GM21786 (cell line): ENCODE data around the gene RGN.
"Not testable (repeated sequence)": the region's sequence is repeated elsewhere in the genome, so short reads cannot be mapped to it uniquely, and the experiment has no call there.

Experiments
- ATAC-seq: cut with Tn5 transposase; IDR thresholded peaks from one replicate; pipeline ENCODE4 v1.9.1; 2021; ENCODE audit not compliant: unreplicated experiment

RGN gene

DNA sequence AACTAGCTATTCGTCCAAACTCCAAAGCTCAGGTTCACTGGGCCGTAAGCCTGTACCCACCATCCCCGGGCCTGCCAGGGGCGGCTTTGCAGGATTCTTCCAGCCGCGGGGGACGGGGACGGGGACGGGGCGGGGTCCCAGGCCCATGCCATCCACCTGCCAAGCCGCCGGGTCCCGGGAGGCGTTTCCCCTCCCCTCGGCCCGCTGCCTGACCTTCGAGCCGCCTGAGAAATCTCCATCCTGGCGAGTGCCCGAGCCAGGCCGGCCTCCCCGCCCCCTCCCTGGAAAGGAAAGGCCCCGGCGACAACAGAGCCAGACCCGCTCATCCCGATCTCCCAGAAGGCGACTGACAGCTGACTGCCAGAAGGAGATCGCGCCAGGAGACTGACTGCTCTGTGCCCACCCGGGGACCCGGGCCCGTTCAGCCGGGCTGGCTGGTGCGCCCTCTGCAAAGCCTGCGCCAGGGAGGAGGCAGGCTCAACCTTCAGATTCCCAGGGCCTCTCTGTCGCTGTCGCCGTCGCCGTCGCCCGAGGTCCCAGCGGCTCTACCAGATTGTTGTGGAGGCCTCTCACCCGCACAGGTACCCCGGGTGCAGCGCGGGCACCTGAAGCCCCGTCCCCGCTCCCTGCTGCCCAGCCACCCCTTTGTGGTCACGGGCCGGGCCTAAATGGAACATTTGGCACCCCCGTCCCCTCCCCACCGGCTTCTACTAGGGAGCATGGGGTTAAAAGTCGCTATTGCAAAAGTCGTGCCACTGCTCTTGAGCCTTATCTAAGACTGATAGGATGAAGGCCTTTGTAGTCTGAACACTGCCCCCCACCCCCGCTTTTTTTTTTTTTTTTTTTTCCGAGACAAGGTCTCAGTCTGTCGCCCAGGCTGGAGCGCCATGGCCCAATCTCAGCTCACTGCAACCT lies at the start of gene RGN:
TSS of gene RGN (plus strand) at position 315 of the 915 bp plus-strand sequence. CDS start 2,702 bp downstream, outside the sequence.
- no peak for ATAC-seq

DNA sequence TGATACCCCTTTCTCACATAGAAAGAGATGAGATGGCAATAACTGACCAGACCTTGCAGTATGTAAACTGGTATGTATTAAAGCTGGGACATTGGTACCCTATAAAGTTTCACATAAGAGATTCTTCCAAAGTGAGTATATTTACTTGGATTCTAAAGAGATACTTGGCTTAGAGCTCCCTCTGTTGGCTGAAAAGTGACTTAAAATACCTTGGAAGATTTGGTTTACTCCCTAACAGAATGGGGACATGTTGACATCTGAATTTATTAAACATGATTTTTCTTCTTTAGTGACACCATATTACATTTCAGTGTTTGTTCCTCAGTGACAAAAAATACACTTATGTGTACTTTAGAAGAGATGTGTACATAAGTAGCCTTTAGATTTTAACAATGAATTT lies 47.9 kb upstream of the RGN start:
- ATAC-seq = no peak

DNA sequence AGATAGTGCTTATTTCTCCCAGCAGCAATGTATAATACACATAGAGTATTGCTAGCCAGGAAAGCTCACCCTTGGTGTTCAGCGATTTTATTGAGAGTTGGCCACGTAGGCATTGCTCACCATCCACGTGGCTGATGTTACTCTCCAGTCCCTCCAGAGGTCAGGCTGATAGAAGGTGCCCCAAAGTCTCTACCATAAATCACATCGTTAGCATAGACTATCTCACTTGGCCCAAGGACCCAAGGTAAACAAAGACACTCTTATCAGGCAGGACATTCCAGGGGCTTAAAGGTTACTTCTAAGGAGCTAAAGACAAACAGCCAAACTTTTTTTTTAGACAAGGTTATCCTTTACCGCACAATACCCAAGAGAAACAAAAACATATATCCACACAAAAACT lies 30.3 kb upstream of the RGN start:
- ATAC-seq = no peak

DNA sequence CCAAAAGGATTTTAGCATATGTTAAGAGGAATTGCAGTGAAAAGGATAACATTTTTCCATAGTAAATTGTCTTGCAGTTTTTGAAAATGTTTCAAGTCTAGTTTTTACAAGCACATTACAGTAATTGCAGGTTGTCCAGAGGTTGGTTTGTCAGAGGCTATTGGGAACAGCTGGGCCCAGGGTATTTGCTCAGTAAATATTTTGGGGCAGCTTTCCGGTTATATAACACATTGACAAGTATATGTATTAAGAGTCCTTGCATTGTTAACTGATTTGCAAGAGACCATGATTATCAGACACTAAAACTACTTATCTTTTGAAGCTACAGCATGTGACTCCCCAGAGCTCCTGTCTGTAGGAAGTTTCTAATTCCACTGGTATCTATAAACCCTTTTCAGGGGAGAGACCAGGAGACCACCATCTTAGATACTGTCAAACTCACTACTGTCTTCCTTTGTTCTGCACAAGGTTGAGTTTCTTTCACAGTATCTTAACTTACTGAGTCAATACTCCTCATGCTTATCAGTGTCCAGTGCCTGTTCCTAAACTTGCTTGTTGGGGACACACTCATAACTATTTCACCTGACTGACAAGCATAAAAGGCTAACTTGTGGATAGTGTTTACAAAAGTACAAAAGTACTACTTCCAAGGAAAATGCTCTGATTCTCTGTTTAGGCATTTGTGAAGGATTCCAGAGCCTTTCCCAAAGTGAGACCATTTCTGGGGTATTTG lies 18.9 kb upstream of the RGN start:
- ATAC-seq = no peak

DNA sequence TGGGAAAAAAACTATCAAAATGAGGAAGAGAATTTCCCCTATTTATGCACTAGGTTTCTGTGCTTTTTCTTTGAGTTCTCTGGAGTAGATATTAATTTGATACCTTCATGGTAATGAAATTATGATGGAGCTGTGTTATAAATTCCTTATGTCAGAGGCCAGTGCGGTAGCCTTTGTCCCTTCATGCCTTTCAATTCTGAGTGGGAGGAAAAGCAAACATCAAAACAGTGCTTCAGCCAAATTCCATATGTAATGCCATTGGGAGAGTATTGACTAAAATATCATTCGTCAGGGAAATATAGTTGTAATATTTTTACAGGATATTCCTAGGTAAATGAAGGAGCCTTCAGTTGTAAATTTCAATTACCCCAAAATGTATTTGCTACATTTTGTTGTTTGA lies 17.5 kb upstream of the RGN start:
- ATAC-seq = no peak

DNA sequence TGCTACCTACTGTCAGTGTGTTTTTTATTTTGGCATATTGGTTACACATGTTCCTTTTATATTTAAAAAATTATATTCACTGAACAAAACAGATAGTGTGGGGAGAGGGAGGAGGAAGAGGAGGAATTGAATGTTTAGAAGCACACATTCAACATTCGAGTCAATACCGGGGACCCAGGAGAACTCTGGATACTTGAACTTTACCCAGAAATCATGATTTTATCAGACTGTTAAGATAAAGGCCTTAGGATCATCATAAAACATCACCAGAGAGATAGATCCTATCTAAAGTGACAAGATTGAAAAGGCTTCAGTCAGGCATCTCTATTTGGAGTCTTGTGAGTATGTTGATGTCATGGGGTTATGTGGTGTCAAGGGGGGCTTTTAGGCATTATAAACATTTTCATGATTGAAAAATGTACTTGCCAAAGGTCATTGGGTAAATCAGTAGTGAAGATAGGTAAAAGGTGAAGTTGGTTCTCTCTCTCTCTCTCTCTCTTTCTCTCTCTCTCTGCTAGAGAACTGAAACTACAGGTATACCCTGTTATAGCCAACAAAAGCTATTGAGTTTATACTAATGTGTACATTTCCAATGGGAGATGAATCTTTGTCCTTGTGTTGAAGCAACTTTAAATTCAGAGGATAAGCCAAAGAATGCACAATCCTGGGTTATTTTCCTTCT lies 16.9 kb upstream of the RGN start:
- no peak for ATAC-seq

DNA sequence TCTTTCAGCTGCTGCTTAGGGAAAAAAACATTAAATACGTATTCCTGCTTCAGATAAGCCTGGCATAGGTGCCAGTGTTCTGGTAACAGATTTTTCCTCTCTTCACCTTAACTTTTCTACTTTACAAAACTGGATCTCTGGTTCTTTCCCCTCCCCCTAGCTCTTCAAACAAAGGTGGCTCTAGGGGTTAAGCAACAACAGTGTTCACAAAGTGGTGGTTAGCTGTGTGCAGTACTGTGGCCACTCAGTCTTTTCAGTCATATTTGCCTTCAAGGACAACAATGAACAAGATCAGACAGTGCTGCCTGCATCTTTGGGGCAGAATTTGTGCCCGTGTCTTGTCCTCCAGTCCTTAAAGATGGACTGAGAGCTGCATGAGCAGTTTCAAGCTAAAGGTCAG lies 15.1 kb upstream of the RGN start:
- no peak for ATAC-seq

DNA sequence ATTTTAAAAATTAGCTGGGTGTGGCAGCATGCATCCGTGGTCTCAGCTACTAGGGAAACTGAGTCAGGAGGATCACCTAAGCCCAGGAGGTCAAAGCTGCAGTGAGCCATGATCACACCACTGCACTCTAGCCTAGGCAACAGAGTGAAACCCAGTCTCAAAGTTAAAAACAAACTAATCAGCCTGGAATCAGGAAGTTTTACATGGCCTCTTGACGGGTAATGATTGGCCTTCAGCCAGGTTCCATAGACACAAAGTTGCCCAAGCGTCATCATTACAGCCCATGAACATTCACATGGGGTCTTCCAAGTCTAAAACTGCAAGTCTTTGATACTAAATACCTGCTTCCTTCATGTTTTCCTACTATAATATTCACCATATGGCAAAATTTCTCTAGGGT lies 10.0 kb upstream of the RGN start:
- ATAC-seq = no peak

DNA sequence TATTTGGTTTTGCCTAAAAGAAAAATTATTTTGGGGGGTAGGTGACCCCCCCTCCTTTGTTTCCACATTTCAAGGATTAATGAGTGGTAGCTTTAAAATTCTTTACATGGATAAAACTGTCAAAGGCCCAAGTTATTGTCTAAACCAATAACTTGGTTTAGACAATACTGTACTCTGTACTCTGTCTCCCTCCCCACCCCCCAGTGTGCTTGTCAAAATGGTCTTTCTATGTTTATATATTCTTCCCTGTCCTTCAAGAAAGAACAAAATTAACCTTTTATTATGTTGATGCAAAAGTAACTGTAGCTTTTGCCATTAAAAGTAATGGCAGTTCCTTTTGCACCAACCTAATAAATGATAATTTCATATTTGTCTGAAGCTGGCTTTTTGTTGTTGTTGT lies 9.5 kb upstream of the RGN start:
- ATAC-seq = no peak

DNA sequence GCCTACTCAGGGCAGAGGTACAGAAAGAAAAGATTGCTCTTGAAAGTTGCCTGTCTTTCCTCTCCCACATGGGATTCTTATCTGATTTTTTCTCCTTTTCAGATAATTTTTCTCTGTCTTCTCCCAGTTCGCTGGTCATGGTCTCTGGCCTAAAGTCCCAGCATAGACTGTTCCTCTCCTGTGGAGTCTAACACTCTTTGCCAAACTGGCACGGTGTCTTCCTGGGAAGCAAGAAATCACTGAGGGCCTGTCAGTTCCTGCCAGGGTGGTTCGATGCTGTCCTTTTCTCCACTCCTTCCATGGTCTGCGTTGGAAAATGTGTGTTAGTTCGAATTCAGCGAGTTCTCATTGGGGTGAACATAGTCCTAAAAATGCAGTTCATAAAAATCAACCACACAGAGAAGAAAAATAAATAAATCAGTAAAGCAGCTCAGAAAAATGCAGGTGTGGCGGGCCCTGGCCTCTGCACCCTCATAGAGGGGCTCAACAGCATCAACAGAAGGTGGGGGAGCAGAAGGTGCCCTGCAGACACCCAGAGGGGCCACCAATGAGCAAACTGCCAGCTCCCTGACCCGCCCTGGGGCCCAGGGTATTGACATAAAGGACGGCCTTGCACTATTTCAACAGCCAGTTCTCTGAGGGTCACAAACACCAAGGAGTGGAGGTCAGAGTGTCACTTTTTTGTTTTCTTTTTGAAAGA lies 2.1 kb downstream of the RGN start:
- no peak for ATAC-seq

DNA sequence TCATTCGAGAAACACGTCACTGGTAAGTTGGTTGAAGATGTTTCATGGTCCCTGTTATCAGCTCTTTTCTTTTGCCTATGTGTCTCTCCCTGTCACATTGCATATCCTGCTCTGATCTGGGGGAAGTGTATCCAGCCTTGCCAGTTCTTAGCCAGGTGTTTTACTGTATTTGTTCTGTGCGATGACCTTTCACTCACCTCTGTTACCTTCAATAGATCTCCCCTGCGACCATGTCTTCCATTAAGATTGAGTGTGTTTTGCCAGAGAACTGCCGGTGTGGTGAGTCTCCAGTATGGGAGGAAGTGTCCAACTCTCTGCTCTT lies 2.6 kb downstream of the RGN start:
- no peak for ATAC-seq

DNA sequence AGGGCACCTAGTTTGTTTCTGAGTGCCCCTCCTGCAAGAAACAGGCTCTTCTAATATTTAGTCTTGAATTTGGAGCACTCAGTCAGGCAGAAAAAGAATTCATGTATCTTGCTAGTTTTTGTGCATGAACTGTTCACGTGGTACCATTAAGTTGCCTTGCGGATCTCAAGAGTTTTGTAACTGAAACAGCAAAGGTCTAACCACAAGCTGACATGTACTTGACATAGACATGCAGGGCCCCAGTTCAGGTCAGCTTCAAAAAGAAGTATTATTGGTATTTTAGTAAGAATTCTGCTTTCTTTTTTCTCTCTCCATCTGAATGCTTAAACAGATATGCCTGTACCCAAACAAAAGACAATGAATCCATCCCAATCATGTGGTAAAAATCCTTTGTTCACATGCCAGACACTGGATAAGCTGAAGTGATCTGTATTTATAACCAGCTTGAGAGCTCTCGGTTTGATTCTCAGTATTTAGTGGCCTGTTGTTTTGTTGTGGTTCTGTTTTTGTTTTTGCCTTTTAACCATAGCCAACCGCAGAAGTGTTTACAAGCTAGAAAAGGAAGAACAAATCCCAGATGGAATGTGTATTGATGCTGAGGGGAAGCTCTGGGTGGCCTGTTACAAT lies 13.0 kb downstream of the RGN start:
- ATAC-seq = no peak

DNA sequence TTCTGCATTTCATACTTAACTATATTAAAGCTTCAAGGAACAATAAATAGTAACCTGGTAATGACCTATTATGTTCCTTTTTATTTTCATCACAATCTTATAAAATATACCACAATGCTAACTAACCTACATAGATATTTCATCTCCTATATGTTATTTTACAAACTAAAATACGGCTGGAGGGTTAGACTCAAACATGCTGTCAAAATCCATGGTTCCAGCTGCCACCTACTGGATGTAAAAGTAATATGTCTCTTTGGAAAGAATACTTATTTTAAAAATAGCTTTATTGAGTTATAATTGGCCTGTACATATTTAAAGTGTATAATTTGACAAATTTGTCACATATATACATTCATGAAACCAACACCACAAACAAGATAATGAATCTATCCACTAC lies 15.0 kb downstream of the RGN start:
- no peak for ATAC-seq

DNA sequence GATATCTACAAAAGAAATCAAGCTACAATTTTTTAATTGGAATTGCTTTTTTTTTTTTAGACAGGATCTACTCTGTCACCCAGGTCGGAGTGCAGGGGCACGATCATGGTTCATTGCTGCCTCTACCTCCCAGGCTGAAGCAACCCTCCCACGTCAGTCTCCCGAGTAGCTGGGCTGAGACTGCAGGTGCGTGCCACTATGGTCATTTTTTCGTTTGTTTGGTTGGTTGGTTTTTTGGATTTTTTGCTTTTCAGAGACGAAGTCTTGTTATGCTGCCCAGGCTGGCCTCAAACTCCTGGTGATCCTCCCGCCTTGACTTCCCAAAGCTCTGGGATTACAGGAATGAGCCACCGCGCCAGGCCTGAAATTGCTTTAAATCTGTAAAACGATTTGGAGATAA lies 15.6 kb downstream of the RGN start:
- ATAC-seq = no peak

DNA sequence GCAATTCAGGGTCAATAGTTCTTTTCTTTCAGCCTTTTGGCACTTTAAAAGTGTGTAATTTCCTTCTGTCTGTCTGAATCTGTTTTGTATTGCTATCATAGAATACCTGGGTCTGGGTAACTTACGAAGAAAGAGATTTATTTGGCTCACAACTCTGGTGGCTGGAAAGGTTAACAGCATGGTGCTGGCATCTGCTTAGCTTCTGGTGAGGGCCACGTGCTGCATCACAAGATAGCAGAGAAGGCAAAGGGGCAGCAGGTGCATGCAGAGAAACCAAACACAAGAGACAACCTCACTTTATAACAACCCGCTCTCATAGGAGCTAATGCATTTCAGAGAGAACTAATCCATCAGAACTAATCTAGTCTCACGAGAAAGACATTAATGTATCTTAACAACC lies 18.8 kb downstream of the RGN start:
- no peak for ATAC-seq

DNA sequence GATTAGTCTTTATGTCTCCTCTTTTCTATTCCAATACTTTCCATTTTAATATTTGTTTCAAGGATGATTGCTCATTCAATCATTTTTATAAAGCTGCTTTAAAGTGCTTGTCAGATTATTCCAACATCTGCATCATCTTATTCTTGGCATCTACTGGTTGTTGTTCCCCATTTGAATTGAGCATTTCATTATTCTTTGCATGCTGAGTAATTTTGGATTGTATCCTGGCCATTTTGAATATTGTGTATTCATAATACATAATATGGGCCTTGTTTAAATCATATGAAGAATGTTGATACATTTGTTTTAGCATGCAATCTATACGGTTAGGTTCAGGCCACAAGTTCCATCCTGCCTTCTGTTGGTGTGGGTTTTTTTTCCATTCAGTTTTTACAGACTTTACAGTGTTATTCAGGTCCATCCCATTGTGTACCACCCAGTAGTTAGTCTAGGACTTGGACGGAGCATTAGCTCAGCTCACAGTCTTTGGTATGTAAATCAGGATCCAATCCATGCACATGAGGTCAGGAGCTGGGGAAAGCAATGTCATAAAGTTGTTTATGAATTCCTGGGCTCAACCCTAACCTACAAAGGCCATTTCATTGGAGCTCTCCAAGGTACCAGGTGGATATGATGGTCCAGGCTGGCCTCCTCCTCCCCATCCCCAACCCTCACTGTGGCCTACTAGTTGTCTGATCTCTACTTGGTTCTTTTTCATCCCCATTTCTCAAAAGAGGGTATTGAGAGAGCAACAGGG lies 20.3 kb downstream of the RGN start:
- ATAC-seq = no peak

DNA sequence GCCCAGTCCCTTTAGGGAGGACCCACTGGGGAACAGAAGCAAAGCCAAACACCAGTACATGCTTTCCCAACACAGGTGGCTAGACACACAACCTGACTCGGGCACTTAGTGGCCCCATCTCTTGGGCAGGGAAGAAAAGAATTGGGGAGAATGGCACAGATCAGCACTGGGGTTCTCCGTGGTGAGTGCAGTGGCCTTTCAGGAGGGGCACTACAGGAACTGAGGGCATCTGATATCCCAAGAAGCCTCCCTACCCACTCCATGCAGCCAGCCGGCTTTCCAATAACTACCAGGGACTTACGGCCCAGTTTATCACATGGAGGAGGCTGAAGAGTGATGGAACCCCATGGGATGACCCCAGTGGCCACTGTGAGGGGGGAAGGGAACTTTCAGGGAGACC lies 23.0 kb downstream of the RGN start:
- no peak for ATAC-seq

DNA sequence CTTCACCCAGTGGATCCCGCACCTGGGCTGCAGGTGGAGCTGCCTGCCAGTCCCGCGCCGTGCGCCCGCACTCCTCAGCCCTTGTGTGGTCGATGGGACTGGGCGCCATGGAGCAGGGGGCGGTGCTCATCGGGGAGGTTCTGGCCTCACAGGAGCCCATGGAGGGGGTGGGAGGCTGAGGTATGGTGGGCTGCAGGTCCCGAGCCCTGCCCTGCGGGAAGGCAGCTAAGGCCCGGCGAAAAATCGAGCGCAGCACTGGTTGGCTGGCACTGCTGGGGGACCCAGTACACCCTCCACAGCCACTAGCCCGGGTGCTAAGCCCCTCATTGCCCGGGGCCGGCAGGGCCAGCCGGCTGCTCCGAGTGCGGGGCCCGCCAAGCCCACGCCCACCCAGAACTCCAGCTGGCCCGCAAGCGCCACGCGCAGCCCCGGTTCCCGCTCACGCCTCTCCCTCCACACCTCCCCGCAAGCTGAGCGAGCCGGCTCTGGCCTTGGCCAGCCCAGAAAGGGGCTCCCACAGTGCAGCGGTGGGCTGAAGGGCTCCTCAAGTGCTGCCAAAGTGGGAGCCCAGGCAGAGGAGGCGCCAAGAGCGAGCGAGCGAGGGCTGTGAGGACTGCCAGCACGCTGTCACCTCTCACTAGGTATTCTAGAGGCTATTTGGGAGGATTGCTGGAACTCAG lies 32.8 kb downstream of the RGN start:
- ATAC-seq = not testable (repeated sequence)

DNA sequence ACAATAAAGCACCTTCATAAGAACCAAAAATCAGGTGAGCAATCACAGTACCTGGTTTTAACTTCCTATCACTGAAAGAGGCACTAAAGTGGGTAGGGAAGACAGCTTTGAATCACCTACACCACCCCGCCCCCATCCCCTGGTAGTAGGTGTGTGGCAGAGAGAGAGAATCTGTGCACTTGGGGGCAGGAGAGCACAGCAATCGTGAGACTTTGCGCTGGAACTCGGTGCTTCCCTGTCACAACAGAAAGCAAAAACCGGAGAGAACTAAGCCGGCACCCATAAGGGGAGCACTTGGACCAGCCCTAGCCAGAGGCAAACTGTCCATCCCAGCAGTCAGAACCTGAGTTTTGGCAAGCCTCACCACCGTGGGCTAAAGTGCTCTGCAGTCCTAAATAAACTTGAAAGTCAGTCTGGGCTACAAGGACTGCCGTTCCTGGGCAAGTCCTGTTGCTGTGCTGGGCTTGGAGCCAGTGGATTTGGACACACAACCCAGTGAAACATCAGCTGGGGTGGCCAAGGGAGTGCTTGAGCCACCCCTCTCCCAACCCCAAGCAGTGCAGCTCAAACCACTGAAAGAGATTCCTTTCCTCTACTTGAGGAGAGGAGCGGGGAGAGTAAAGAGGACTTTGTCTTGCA lies 34.2 kb downstream of the RGN start:
- no peak for ATAC-seq
